Stimulated activated CD4-positive, alpha-beta T cell treated with anti-CD3 and anti-CD28 coated beads, Interleukin-4, amount 100 ng/mL, for 1 hour (primary cell): ENCODE measurements around the gene DCLK2.
"Not testable (repeated sequence)": the region's sequence is repeated elsewhere in the genome, so short reads cannot be mapped to it uniquely, and the experiment has no call there.

Source experiments
- DNase-seq: peaks from one replicate; pipeline ENCODE4 v3.0.0-alpha.2; 2020

DCLK2 gene

DNA sequence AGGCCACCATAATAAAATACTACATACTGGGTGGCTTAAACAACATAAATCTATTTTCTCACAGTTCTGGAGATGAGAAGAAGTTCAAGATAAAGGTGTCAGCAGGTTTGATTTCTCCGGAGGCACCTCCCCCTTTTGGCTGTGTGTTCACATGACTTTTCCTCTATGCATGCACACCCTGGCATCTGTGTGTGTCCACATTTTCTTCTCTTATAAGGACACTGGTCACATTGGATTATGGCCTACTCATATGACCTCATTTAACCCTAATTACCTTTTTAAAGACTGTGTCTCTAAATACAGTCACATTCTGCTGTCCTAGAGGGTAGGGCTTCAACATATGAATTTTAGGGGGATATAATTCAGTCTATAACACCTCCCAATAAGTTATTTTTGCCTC is 79.8 kb downstream of the DCLK2 start:
- DNase-seq = no peak

DNA sequence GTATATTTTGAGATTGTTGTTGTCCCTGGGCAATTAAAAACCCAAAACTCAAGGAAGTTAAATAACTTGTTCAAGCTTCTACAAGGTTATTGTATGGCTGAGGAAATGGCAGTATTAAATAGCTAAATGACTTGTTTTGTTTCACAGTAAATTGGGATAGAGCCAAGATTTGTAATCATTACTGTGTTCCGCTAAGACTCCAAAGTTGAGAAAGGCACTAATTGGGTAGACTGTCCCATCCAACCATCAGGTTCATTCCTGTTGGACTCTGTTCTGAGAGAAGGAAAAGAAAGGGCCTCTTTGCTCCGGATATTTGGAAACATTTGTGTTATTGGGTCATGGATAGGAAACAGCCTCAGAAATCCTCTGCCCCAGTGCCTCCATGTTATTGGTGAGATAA is 82.2 kb downstream of the DCLK2 start:
- DNase-seq = no peak

DNA sequence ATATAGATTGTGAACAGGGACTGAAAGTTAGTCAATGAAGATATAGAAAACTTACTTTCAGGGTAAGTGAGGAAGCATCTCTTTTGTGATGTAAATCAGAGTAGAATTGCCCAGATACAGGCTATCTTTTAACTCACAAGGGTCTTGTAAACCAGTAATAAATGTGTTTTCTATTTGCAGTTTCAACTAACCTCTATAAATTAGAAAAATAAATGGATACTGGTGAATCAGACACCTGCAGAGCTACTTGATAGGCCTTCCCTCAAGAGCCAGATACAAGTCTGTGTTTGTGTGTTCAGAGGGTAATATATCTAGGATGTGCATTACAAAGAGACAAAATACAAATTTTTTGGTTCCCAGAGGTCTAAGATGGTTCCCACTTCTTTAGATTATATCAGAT is 82.9 kb downstream of the DCLK2 start:
- DNase-seq = no peak

DNA sequence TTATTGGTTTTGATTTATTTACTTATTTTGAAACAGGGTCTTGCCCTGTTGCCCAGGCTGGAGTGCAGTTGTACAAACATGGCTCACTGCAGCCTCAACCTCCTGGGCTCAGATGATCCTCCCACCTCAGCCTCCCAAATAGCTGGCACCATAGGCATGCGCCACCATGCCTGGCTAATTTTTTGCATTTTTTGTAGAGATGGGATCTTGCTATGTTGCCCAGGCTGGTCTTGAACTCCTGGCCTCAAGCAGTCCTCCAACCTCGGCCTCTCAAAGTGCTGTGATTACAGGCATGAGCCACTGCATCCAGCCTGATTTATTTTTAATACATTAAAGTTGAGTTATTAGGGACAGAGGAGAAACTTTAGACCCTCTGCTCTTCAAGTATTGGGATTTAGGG is 83.8 kb downstream of the DCLK2 start:
- not testable (repeated sequence) for DNase-seq

DNA sequence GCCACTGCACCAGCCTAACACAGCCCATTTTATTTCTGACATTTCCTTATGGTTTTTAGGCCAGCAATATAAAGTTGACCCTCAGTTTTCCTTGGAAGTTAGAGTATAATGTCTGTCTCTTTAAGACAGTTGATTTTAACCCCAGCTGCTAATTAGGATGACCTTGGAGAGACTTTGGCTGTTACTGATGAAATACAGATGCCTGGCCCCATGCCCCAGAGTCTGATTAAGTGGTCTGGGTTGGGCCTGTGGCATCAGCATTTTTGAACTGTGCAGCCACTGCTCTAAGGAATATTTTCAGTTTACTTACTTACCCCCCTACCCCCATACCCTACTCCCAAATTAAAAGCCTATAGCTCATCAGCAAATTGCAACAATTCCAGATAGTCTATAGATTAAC is 85.8 kb downstream of the DCLK2 start:
- DNase-seq = no peak

DNA sequence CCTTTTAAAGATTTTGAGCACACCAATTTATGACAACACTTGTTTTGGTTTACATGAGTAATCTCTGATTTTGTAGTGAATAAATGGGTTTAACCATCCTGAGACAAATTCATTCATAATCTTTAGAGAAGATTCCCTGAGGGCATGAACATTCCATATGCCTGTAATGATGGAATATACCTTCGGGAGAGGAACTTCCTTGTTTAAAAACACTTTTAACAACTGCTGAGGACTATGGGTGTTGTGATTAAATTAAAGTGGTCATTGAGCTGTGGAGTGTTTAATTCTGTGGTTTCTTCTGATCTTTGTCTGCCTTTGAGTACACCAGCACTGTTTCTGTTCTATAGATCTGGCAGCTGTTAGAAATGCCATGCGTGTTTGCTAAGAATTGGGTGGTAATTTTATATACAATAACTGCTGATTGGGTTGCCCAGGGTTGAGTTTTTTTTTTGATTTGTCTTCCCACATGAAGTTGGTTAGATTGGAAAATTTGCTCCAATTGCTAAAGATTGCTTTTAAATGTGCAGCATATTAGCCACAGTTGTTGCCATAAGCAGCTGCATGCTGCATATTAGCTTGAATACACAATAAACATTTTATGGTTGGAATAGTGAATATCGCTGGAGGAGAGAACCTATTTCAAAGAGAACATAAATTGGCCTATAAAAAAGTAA is 86.8 kb downstream of the DCLK2 start:
- no peak for DNase-seq

DNA sequence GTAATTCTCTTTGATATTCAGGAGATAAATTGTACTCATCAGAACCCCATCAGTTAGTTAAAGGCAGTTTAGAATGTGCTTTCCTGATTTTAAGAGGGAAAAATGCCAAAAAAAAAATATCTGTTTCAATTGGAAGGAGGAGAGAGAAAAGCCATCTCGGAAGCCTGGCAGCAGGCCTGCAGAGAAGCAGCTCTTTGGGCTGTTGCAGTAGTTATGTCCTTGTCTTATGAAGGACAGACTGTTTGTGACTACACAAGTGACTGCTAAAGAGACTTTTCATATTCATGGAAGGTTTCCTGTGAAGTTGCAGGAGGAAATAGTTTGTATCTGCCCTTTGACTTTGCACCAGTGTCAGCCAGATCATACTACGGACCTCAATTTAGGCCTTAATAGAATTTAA is 88.8 kb downstream of the DCLK2 start:
- DNase-seq = no peak

DNA sequence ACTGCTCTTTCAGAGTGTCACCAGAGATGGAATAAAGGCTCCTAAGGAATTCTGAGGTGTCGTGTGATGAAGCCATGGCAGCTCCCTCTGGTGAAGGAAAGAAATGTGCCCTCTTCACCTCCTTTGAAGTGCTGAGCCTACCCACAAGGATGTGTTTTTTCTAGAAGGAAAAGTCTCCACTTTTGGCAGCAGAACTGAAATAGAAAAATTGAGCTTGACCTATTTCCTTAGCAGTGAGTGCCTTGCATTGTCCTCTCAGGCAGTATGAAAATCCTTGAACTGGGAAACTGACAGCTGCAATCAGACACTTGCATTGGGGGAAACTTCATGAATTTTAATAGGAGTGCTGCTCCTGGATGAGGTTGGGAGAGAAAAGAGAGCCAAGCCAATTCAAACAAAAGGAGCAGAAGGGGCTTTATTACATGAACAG is 95.2 kb downstream of the DCLK2 start:
- no peak for DNase-seq

DNA sequence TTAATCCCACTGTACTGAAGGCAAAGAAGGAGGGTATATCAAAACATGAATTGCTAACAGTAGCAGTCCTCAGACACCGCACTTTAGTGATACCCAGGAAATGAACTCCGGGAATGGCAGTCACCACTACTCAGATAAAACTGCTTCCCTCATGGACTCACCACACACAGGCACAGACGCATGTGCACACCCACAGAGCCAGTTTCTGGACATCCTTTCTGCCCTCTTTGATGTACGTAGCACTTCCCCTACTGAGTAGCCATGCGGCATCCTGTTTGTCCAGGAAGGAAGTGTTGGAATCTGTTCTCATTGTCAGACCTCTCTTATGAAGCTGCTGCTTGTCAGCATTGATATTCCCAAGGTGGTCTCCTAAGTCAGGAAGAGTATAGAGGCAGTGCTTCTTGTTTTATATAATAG is 95.7 kb downstream of the DCLK2 start:
- DNase-seq = no peak

DNA sequence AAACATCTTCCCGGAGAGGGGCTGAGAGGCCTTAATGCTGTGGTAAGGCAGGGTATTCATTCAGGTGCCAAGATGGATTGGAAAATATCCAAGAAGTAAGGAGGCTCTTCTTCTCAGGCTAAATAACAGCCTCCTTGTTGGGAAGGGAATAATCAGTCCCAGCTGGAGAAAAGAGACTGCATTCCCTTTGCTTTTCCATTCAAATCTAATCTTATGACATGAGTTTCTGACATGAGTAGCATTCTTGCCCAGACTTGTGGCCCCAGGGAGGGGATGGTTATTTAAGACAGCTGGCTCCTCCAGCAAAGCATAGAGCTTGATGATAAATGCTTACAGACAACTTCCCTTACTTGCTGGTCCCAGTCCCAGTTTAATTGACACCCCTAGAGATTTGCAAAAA is 98.3 kb downstream of the DCLK2 start:
- DNase-seq = no peak

DNA sequence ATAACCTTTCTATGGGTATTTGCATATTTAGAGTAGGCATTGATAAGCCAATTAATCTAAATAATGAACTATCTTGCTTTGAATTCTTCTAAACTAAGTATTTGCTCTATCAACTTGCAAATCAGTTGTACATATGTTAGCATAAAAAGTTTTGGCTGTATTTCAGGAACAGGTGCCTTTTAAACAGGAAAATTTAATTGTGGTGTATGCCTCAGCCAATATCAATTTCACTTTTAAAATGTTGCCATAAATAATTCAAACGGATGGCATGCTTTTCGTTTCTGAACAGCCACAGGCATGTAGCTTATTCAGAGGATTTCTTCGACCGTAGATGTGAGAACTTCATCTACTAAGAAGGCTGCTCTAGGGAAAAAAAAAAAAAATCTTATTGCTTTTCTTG is 99.9 kb downstream of the DCLK2 start:
- no peak for DNase-seq

DNA sequence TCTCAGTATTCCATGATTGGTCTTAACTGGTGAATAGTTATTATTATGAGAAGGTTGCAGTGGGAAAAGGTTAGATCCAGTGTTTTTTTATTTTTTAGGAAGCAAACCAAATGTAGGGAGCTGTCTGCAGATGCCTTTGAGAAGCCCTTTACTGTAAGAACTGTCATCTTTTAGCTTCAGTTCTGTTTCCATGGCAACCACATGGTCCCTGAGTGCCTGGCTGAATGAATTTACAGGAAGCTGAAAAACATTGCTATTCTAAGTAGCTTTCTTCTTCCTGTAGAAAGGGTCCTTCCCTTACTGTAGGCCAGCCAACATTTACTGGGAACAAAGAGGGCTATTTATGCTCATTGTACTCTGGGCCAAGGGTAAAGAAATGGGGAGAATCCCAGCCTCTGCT is 103.3 kb downstream of the DCLK2 start:
- no peak for DNase-seq

DNA sequence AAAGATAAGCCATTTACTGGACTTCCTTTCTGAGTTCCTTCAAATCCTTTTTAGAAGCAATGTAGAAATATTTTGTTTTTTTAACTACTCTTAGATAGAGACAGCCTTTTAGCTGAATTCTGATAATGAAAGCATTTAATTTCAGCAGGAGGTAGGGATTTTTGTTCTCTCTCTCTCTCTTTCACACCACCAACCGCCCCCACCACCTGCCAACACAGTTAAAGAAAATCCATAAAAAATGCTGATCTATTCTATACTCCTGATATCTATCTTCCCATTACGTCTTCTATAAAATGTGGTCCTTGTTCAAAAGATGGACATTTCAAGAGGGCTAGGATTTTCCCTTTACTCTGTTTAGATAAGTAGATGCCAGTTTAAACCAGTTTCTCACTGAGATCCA is 104.5 kb downstream of the DCLK2 start:
- no peak for DNase-seq

DNA sequence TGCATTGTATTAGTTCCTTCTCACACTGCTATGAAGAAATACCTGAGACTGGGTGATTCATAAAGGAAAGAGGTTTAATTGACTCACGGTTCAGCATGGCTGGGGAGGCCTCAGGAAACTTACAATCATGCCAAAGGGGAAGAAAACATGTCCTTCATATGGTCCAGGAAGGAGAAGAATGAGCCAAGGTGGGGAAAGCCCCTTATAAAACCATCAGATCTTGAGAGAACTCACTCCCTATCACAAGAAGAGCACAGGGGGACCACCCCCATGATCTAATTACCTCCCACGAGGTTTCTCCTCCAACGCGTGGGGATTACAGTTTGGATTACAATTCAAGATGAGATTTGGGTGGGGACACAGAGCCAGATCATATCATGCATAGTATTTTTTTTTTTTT is 106.8 kb downstream of the DCLK2 start:
- not testable (repeated sequence) for DNase-seq

DNA sequence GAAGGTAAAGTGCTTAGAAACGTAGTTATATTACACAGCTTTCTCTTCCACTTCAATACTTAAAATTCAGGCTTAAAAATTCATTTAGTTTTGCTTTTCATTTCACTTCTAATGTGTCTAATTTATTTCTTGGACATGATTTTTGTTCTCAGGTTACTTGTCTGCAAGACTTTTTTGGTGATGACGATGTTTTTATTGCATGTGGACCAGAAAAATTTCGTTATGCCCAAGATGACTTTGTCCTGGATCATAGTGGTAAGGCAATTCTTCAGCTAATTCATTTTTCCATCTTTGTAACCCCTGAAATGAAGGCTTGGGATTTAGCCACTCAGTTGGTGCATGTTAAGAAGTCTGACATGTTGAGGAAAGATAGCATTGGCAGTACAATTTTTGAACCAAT is 114.7 kb downstream of the DCLK2 start:
- DNase-seq = no peak

DNA sequence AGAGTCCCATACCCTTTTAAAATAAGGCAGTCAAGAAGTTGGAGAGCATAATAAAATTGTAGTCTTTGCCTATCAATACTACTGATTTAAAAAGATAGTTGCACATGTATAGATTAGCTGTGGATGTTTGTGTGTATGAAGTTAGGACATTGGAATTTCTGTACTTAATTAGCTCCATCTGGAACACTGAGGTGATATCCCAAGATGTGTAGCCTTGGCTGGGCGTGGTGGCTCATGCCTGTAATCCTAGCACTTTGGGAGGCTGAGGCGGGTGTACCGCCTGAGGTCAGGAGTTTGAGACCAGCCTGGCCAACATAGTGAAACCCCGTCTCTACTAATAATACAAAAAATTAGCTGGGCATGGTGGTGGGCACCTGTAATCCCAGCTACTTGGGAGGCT is 119.0 kb downstream of the DCLK2 start:
- not testable (repeated sequence) for DNase-seq

DNA sequence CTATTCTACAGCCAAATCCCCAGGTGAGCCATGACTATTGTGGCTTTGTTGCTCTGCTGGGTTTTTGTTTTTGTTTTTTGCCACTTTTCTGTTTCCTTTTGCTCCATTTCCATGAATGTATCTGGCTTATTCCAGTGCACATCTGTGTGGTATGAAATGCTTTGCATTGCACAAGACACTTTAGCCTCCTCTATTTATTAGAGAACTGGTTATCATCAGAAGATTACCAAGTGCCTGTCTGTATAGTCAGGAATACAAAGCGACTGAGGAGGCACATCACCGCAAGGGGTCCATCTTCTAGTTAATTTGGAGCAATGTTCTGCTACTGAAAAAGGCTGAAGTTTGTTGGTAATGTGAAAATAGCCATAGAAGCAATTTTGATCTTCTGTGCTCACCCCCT is 120.8 kb downstream of the DCLK2 start:
- DNase-seq = no peak

DNA sequence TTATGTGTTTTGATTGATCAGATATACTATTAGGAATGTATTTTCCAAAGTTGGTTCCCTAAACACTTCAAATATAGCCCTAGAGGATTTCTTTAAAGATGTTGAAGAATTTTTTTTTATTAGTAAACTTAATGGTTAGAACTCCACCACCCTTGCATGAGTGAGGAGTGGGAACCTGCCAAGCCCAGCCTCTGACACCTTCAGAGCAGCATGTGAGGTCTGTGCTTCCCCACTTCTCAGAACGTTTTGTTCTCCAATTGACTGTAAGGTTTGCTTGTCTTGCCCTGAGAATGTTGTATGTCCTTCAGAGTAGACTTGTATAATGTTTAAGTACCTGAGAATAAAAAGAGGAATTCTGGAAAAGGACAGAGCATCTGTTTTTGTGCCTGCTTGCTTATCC is 126.8 kb downstream of the DCLK2 start:
- no peak for DNase-seq

DNA sequence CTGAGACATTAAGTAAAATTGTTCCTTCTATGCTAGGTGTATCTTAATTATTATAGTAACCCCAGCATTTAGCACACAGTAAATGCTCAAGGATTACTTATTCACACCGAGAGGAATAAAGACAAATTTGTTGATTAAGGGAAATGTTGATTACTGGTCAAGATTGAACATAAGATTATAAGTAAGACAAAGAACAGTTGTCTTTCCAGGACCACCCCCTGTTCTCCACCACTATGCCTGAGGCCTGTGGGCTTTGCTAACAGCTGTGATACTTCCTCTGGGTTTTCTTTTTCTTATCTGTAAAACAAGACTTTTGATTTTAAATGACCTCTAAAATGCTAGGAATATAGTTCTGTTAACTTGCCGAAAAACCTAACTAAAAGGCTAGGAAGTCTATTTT is 128.0 kb downstream of the DCLK2 start:
- no peak for DNase-seq

DNA sequence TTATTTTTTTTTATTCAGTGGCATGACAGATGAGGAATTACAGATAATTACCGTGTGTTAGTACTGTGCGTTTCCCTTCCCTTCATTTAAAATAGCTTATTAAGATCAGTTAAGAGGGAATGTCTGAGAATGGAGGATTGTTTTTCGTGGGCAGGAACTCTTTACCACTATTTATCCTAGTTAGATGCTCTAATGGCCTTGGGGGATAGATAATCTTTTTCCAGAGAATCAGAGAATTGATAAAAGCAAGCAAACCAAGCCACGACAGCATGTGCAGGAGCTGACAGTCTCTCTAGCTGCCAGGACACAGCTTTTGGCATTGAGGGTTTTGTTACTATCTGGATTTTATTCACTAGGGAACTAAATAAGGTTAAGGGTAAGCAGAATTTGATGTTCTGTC is 128.7 kb downstream of the DCLK2 start:
- no peak for DNase-seq

DNA sequence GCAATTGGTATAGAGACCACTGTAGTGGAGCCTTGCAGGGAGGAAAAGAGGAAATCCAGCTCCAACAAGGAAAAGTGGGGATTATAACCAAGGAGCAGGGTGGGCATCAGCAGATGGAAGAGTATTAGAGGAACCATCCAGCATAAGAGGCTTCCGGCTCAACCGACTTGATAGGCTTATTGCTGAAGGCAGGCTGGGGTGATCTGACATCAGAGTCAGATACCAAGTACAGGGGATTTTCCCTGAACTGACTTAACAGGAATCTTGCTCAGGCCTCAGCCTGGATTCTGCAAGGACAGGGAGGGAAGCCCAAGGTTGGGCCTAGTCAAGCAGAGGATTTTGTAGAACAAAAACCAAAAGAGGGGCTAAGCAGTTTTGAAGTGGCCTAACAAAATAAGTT is 129.6 kb downstream of the DCLK2 start:
- no peak for DNase-seq

DNA sequence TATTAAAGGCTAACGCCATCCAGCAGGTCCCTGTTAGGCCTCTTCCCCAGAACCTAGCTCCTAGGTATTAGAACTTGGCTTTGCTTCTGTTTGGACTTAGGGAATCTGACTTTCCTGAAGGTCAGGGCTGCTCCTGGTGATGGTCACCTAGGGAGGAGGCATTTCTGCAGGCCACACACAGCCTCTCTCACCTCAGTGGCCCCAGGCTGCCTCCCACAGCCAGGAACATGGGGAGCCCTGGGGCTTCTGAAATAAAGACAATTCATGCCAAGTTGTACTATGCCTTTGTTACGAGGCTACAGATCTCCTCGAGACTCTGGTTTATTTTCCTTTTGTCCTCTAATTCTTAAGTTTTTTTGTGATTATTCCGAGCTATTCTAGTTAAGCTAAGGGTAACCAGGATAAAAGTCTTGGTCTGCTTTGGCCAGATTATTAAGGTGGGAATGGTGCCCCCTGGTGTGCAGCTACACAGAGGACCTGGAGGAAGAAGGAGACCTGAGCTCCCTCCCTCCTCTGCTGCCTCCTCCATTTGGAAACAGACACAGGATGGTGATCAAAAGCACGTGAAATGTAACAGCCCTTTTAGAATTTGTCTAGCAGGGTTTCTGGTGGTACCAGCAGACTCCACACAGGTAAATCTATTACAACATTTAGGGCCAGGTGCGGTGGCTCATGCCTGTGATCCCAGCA is 131.0 kb downstream of the DCLK2 start:
- DNase-seq = peak; percentile 5

DNA sequence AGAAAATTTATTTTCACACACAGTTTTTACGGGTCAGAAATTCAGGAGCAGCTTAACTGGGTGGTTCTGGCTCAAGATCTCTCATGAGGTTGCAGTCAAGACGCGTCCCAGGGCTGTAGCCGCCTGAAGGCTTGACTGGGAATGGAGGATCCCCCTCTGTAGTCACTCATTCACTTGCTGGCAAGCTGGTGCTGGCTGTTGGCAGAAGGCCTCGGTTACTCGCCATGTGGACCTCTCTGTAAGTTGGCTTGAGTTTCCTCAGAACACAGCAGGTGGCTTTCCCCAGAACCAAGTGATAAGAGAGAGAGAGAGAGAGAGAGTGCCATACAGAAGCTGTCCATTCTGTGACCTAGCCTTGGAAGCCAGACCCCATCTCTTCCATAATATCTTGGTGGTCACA is 132.8 kb downstream of the DCLK2 start:
- DNase-seq = no peak

DNA sequence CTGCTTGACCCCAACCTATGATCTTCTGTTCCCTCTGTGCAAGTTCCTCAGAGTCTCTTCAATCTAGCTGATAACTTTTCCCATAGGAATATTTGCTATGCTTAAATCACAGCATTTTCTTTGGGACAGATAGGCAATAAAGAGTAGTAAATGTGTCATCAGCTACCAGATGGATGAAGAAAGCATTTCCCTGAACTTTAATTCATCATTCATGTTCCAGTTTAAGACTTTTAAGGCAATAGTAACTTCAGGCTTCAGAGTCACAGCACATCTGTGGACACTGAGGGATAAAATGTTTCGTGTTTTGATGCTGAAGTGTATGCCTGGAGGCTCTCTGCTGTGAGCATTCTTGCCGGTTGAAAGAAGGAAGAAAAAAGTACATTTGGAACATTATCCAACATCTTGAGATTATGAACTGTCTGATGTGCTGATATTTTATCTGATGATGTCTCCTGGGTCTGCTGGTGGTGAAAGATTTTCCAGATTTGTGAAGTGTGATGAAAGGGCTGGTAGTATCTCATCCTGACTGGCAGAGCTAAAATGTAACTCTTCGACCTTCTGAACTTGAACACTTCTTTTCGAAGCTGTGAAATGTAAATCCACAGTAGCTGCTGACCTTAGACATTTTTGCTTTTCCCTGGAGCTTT is 133.7 kb downstream of the DCLK2 start:
- no peak for DNase-seq

DNA sequence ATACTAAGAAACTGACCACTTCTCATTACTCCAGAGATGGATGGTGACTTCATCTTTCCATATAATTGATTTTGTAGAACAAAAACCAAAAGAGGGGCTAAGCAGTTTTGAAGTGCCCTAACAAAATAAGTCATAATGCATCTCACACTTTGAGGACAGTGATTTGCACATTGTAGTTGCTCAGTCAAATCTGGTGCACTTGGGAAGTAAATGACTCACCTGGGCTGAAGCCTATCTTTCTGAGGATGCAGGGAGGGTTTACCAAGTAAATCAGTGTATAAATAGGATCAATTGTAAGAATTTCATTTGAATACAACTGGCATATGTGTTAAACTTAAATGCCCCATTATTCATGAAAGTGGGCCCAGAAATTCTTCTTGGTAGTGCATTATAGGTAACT is 134.2 kb downstream of the DCLK2 start:
- no peak for DNase-seq
